ENCODE data around the gene MYCL.

The MYCL gene

GRCh38 chr1:39901714-39902459 lies at the start of gene MYCL:
Gene MYCL (minus strand): TSS chr1:39901917. CDS start chr1:39901434, 483 bp downstream.
- DNase-seq (ENCODE audit: low read depth in 4 of 4, low spot score in 1 of 4) = peak in 3 of 4 experiments; percentile 30 to 69 (median 61)

GRCh38 chr1:39949891-39950290 lies 48.2 kb upstream of the MYCL start:
- no peak for DNase-seq (ENCODE audit: low read depth in 4 of 4, low spot score in 1 of 4)

- DNase-seq (ENCODE audit: low read depth in 4 of 4, low spot score in 1 of 4) = no peak
These were observed 45.5 kb upstream of the MYCL start for GRCh38 chr1:39947260-39947659.

- DNase-seq (ENCODE audit: low read depth in 4 of 4, low spot score in 1 of 4) = no peak
These were observed 44.5 kb upstream of the MYCL start for GRCh38 chr1:39946216-39946615.

GRCh38 chr1:39944410-39945112 lies 42.8 kb upstream of the MYCL start:
- DNase-seq (ENCODE audit: low read depth in 4 of 4, low spot score in 1 of 4) = no peak

GRCh38 chr1:39943471-39944290 lies 42.0 kb upstream of the MYCL start:
- DNase-seq (ENCODE audit: low read depth in 4 of 4, low spot score in 1 of 4) = no peak

- no peak for DNase-seq (ENCODE audit: low read depth in 4 of 4, low spot score in 1 of 4)
These were observed 39.5 kb upstream of the MYCL start for GRCh38 chr1:39940980-39941871.

- no peak for DNase-seq (ENCODE audit: low read depth in 4 of 4, low spot score in 1 of 4)
These were observed 38.5 kb upstream of the MYCL start for GRCh38 chr1:39940253-39940652.

GRCh38 chr1:39938856-39939255 lies 37.1 kb upstream of the MYCL start:
- no peak for DNase-seq (ENCODE audit: low read depth in 4 of 4, low spot score in 1 of 4)

GRCh38 chr1:39936724-39937491 lies 35.2 kb upstream of the MYCL start:
- DNase-seq (ENCODE audit: low read depth in 4 of 4, low spot score in 1 of 4) = no peak

- no peak for DNase-seq (ENCODE audit: low read depth in 4 of 4, low spot score in 1 of 4)
These were observed 32.5 kb upstream of the MYCL start for GRCh38 chr1:39933956-39934941.

- no peak for DNase-seq (ENCODE audit: low read depth in 4 of 4, low spot score in 1 of 4)
These were observed 27.3 kb upstream of the MYCL start for GRCh38 chr1:39928809-39929587.

- DNase-seq (ENCODE audit: low read depth in 4 of 4, low spot score in 1 of 4) = no peak
These were observed 25.8 kb upstream of the MYCL start for GRCh38 chr1:39927538-39927937.

- no peak for DNase-seq (ENCODE audit: low read depth in 4 of 4, low spot score in 1 of 4)
These were observed 25.1 kb upstream of the MYCL start for GRCh38 chr1:39926820-39927219.

- no peak for DNase-seq (ENCODE audit: low read depth in 4 of 4, low spot score in 1 of 4)
These were observed 24.7 kb upstream of the MYCL start for GRCh38 chr1:39926343-39926793.

- DNase-seq (ENCODE audit: low read depth in 4 of 4, low spot score in 1 of 4) = no peak
These were observed 24.1 kb upstream of the MYCL start for GRCh38 chr1:39925721-39926342.

GRCh38 chr1:39922251-39922688 lies 20.6 kb upstream of the MYCL start:
- DNase-seq (ENCODE audit: low read depth in 4 of 4, low spot score in 1 of 4) = no peak

Data from stimulated activated CD4-positive, alpha-beta T cell treated with anti-CD3 and anti-CD28 coated beads, Interleukin-1b, Interleukin-23, amount 100 ng/mL, for 24 hours (primary cell).